Measurements from ENCODE around the gene H6PD. TPM values are rescaled to one million over a fixed set of nuclear protein-coding genes. Genes with fewer than 3 reads are reported as not detected.

The H6PD gene
- total RNA-seq, 2 donors from 2014 or later: 4.4 to 16.2 TPM

GRCh38 chr1:9202240-9202870 is 32.2 kb upstream of the H6PD start:
- Mint-ChIP-seq H3K27ac (no peak overlapping the region), H3K36me3 (peaks cover 0 to 5% of the 10 kb centered on the region in 2 donors), H3K9me3 (no peaks in the 10 kb centered on the region)
- DNase-seq (ENCODE audit: low spot score in 2 of 2): no peak
- ATAC-seq: no peak

DNA sequence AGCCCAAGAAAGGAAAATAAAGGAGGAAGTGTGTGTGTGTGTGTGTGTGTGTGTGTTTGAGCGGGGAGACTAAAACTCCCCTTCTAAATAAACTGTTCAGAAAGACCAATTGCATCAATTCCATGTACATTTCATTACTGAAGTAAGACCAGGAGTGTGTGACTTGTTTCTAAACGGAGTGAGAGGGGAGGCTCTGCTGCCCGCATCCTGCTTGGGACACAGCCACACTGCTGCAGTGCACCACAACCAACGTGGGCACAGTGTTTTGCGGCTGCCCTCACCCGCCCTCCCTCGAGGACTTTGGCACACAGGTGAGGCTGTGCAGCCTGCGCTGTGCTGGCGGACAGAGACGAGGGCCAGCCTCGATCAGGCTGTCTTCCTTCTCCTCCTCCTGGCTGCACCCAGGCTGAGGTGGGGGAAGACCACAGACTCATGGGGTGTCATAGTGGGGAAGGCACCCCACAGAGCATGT is 31.0 kb upstream of the H6PD start:
- H3K27ac Mint-ChIP-seq: no peak overlapping the region
- DNase-seq (ENCODE audit: low spot score in 2 of 2) (no peak), ATAC-seq (peak; percentile 65 to 78)
- H3K9me3 Mint-ChIP-seq: no peaks in the 10 kb centered on the region
- peaks cover 0 to 5% of the 10 kb centered on the region in 2 donors for H3K36me3 Mint-ChIP-seq

GRCh38 chr1:9204156-9204720 is 30.3 kb upstream of the H6PD start:
- H3K27ac Mint-ChIP-seq: no peak overlapping the region
- H3K9me3 Mint-ChIP-seq: no peaks in the 10 kb centered on the region
- peaks cover 0 to 5% of the 10 kb centered on the region in 2 donors for H3K36me3 Mint-ChIP-seq
- DNase-seq (ENCODE audit: low spot score in 2 of 2): no peak
- no peak for ATAC-seq

GRCh38 chr1:9207086-9207485 is 27.5 kb upstream of the H6PD start:
- H3K36me3 Mint-ChIP-seq: no peaks in the 10 kb centered on the region
- ATAC-seq: peak; percentile 61 to 69

DNA sequence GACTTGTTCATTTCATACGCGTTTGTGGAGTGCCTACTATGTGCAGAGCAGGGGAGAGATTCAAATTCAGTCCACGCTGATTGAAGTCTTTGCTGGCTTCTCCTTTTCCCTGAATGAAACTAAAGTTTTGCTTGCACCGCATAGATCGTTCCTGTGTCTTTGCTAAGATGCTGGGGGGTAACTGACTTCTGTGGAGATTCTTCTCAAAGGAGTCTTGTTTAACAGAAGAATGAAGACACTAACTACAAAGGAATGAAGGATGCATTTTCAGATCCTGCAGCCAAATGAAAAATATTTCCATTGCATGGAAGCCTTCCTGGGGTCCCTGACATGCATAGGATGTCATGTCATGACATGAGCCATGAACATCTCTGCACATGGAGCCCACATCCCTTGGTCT is 26.9 kb upstream of the H6PD start:
- Mint-ChIP-seq H3K9me3 (no peaks in the 10 kb centered on the region), H3K36me3 (no peaks in the 10 kb centered on the region), H3K27ac (no peak overlapping the region)
- ATAC-seq: no peak
- DNase-seq (ENCODE audit: low spot score in 2 of 2): no peak

More at GRCh38 chr1:9207086-9207485, 27.5 kb upstream of the H6PD start:
- no peak overlapping the region for H3K27ac Mint-ChIP-seq
- H3K9me3 Mint-ChIP-seq: no peaks in the 10 kb centered on the region
- DNase-seq (ENCODE audit: low spot score in 2 of 2): no peak

- ATAC-seq: peak in 1 of 2 donors; percentile 22
- no peaks in the 10 kb centered on the region for H3K36me3 Mint-ChIP-seq
- H3K9me3 Mint-ChIP-seq: no peaks in the 10 kb centered on the region
Measured at GRCh38 chr1:9211291-9211811, 23.2 kb upstream of the H6PD start.

GRCh38 chr1:9212735-9213134 is 21.8 kb upstream of the H6PD start:
- ATAC-seq: no peak
- Mint-ChIP-seq H3K36me3 (no peaks in the 10 kb centered on the region), H3K9me3 (no peaks in the 10 kb centered on the region), H3K27ac (no peak overlapping the region)
- no peak for DNase-seq (ENCODE audit: low spot score in 2 of 2)

More at GRCh38 chr1:9211291-9211811, 23.2 kb upstream of the H6PD start:
- no peak overlapping the region for H3K27ac Mint-ChIP-seq
- no peak for DNase-seq (ENCODE audit: low spot score in 2 of 2)

DNA sequence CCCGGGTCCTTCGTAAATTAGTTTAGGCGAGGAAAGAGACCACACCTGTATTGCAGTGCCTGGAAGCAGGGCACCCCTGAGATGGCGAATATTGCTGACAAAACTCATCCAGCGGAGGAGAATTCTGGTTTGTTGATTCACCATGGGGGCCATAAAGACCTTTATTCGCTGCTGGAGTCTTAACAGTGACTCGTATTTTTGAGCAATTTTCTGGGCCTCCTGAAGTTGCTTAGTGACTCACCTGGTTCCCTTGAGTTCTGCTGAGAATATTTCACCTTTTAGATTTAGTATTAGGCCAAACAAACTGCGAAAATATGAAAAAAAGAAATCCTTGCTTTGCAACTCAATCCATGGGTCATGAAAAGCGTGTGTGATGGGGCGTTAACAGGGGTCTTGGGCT is 20.6 kb upstream of the H6PD start:
- H3K9me3 Mint-ChIP-seq: no peaks in the 10 kb centered on the region
- no peak for ATAC-seq

DNA sequence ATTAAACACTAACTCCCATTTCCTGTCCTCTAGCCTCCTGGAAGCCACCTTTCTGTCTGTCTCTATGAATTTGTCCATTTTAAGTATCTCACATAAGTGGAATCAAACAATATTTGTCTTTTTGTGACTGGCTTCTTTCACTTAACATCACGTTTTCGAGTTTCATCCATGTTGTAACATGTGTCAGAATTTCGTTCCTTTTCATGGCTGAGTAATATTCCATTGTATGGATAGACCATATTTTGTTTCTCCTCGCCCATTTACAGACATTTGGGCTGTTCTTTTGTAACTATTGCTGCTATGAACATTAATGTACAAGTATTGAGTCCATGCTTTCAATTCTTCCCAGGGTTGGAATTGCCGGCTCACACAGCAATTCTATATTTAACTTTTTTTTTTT is 15.7 kb upstream of the H6PD start:
- DNase-seq (ENCODE audit: low spot score in 2 of 2) (no peak), ATAC-seq (no peak)
- Mint-ChIP-seq H3K27ac (no peak overlapping the region), H3K9me3 (no peaks in the 10 kb centered on the region), H3K36me3 (no peaks in the 10 kb centered on the region)

More for the DNA sequence above, 20.6 kb upstream of the H6PD start:
- Mint-ChIP-seq H3K27ac (peak overlapping the region in 1 of 2 donors; percentile 31), H3K36me3 (no peaks in the 10 kb centered on the region)
- no peak for DNase-seq (ENCODE audit: low spot score in 2 of 2)

DNA sequence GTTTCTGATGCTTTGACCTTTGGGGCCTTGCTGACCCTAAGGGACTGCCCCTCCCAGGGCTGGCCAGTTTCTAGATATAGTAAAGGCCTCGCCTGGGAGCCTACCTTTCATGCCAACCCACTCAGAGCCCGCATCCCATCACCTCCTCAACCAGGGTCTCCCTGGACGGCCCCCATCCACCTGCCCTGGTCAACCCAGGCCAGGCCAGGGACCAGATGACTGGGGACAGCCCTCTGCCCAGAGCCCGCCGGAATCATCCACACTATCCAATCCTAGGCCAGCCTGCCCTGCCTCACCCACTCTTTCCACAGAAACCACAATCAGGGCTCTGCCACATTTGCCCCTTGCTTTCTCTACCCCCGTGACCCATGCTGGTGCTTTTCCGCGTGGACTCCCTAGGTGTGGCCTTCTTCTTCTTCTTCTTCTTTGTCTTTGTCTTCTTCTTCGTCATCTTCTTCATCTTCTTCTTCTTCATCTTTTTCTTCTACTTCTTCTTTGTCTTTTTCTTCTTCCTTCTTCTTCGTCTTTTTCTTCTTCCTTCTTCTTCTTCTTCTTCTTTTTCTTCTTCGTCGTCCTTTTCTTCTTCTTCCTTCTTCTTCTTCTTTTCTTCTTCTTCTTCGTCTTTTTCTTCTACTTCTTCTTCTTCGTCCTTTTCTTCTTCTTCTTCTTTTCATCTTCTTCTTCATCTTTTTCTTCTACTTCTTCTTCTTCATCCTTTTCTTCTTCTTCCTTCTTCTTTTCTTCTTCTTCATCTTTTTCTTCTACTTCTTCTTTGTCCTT is 11.5 kb upstream of the H6PD start:
- no peak for DNase-seq (ENCODE audit: low spot score in 2 of 2)
- no peaks in the 10 kb centered on the region for H3K36me3 Mint-ChIP-seq
- ATAC-seq: no peak
- peak overlapping the region in 1 of 2 donors; percentile 44 for H3K27ac Mint-ChIP-seq
- no peaks in the 10 kb centered on the region for H3K9me3 Mint-ChIP-seq

DNA sequence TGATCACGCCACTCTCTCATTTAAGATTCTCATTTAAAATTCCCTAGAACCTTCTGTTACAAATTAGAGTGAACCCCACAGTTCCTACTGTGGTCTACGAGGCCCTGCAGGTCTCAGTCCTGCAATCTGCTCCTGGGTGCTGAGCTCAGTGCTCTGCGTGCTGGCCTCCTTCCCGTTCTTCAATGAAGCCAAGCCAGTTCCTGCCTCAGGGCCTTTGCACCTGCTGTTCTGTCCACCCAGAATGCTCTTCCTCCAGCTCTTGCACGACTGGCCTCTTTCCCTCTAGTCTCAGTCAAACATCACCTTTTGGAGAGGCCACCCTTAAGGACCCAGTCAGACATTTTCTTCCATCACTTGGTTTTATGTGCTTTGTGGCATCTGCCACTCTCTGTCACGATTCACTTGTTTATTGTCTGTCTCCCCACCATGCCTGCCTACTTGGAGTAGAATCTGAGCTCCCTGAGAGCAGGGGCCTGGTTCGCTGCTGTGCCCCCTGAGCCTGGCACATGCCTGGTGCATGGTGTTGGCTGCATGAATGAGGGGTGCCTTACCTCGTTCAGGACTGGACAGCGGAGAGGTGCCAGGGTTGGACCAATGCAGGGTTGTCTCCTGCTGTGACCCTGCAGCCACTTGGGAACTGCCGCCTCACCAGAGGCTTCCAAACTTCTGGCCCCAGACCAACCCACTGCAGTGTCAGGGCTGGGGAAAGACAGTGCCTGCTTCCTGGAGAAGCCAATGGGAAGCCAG is 9.7 kb upstream of the H6PD start:
- no peak for ATAC-seq
- Mint-ChIP-seq H3K9me3 (no peaks in the 10 kb centered on the region), H3K27ac (no peak overlapping the region), H3K36me3 (no peaks in the 10 kb centered on the region)
- no peak for DNase-seq (ENCODE audit: low spot score in 2 of 2)

- ATAC-seq: no peak
Measured at GRCh38 chr1:9225411-9225785, 9.2 kb upstream of the H6PD start.

GRCh38 chr1:9228609-9229008 is 6.0 kb upstream of the H6PD start:
- Mint-ChIP-seq H3K27ac (no peak overlapping the region), H3K36me3 (no peaks in the 10 kb centered on the region), H3K9me3 (no peaks in the 10 kb centered on the region)
- DNase-seq (ENCODE audit: low spot score in 2 of 2) (no peak), ATAC-seq (peak; percentile 58 to 72)

More at GRCh38 chr1:9225411-9225785, 9.2 kb upstream of the H6PD start:
- no peaks in the 10 kb centered on the region for H3K9me3 Mint-ChIP-seq
- H3K36me3 Mint-ChIP-seq: no peaks in the 10 kb centered on the region
- H3K27ac Mint-ChIP-seq: no peak overlapping the region
- DNase-seq (ENCODE audit: low spot score in 2 of 2): no peak

- Mint-ChIP-seq H3K36me3 (no peaks in the 10 kb centered on the region), H3K27ac (no peak overlapping the region), H3K9me3 (no peaks in the 10 kb centered on the region)
- no peak for DNase-seq (ENCODE audit: low spot score in 2 of 2)
- peak in 1 of 2 donors; percentile 23 for ATAC-seq
Measured at GRCh38 chr1:9229549-9229948, 5.0 kb upstream of the H6PD start.

DNA sequence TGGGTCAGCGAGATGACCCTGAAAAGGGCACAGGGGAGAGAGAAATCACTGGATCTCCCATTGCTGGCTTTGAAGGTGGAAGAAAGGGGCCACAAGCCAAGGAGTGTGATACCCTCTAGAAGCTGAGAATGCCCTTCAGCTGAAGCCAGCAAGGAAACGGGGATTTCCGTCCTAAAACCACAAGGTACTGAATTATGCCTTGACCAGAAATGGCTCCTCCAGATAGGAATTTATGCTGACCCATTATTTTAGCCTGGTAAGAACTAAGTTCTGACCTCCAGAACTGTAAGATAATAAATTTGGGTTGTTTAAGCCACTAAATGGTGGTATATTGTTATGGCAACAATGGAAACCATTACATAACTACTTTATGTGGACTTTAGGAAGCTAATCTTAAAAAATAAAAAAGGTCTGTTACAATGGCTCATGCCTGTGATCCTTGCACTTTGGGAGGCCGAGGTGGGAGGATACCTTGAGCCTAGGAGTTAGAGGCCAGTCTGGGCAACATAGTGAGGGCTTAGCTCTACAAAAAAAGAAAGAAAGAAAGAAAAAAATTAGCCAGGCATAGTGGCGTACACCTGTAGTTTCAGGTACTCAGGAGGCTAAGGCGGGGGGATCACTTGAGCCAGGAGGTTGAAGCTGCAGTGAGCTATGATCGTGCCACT is 3.6 kb upstream of the H6PD start:
- Mint-ChIP-seq H3K9me3 (no peaks in the 10 kb centered on the region), H3K27ac (no peak overlapping the region), H3K36me3 (no peaks in the 10 kb centered on the region)
- ATAC-seq: no peak
- no peak for DNase-seq (ENCODE audit: low spot score in 2 of 2)

DNA sequence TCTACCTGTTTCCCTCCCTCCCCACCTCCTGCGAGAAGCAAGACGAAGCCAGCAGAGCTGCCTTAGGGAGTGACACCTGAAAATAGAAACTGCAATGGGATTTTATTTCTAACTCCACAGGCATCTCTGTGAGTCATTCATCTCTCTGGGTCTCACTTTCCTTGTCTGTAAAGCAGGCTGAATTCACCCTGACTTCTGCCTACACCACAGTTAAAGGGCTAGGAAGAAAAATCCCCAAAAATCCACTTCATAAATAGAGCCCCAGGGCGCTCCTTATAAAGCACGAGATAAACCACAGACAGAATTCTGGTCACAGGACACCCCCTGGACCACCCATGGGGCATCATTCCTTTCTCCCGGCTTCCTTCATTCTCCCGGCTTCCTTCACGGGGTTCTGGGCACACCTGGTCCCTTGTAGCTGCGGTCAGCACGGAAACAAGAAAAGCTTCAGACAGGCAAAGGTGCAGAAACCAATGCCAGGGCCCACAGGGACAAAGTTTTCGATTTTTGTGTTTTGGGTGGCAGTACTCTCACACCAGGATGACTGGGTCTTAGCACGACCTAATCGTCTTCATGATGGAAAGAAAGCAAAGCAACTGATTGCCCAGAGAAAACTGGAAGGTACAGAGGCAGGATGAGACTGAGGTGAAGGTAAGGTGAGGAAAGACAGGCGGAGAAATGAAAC is 2.8 kb upstream of the H6PD start:
- H3K36me3 Mint-ChIP-seq: no peaks in the 10 kb centered on the region
- DNase-seq (ENCODE audit: low spot score in 2 of 2): no peak
- ATAC-seq: no peak
- H3K9me3 Mint-ChIP-seq: no peaks in the 10 kb centered on the region
- no peak overlapping the region for H3K27ac Mint-ChIP-seq

Measured in activated naive CD4-positive, alpha-beta T cell treated with anti-CD3 and anti-CD28 coated beads, Interleukin-2, amount 50 U/mL, for 72 hours (primary cell).